NB4 (cell line): ENCODE data around the gene NSMCE3.

Source experiments
- DNase-seq: peaks from one replicate; pipeline ENCODE4 v3.0.0; 2010; ENCODE audit warnings: low read depth
- H3K4me3 ChIP-seq: one replicate; pipeline ENCODE4 v1.5.1; 2011; ENCODE audit warnings: mild to moderate bottlenecking, low read depth, low read length, moderate library complexity
- MYC ChIP-seq: IDR thresholded peaks from 2 replicates; pipeline ENCODE4 v1.6.1; 2011; ENCODE audit warnings: low read depth, low read length
- POLR2A ChIP-seq: IDR thresholded peaks from 2 replicates; pipeline ENCODE4 v1.6.1; 2011; ENCODE audit warnings: mild to moderate bottlenecking; ENCODE audit not compliant: insufficient read length; ENCODE audit errors: extremely low read depth
- TF ChIP-seq, protein P1 (sequence below): IDR thresholded peaks from one replicate; pipeline ENCODE4 v1.5.1; 2012; ENCODE audit warnings: low read depth, low read length
- TF ChIP-seq, protein P2 (sequence below): IDR thresholded peaks from 2 replicates; pipeline ENCODE4 v1.6.1; 2011; ENCODE audit warnings: low read depth, low read length

Gene NSMCE3

DNA sequence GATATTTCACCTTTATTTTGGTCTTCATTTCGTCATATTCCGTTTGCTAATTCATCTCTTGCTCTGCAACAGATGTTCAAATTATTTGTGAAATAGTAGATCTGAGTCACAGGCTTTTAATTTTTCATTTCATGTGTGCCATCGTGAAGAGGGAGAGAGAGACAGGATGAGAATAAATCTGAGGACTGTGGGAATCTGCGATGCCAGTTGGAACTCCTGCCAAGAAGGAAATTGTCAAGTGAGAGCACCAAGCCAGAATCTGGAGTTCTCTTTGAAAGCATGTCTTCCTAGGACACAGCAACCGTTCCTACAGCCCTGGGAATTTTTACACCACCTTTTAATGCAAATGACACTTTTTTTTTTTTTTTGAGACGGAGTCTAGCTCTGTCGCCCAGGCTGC, 48.8 kb downstream of the NSMCE3 start:
- no peak for DNase-seq
- H3K4me3 ChIP-seq = no peak overlapping the region
- TF ChIP-seq MYC (no peak), POLR2A (no peak)
- TF ChIP-seq, protein P1, sequence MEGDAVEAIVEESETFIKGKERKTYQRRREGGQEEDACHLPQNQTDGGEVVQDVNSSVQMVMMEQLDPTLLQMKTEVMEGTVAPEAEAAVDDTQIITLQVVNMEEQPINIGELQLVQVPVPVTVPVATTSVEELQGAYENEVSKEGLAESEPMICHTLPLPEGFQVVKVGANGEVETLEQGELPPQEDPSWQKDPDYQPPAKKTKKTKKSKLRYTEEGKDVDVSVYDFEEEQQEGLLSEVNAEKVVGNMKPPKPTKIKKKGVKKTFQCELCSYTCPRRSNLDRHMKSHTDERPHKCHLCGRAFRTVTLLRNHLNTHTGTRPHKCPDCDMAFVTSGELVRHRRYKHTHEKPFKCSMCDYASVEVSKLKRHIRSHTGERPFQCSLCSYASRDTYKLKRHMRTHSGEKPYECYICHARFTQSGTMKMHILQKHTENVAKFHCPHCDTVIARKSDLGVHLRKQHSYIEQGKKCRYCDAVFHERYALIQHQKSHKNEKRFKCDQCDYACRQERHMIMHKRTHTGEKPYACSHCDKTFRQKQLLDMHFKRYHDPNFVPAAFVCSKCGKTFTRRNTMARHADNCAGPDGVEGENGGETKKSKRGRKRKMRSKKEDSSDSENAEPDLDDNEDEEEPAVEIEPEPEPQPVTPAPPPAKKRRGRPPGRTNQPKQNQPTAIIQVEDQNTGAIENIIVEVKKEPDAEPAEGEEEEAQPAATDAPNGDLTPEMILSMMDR = no peak
- TF ChIP-seq, protein P2, sequence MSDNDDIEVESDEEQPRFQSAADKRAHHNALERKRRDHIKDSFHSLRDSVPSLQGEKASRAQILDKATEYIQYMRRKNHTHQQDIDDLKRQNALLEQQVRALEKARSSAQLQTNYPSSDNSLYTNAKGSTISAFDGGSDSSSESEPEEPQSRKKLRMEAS = no peak

DNA sequence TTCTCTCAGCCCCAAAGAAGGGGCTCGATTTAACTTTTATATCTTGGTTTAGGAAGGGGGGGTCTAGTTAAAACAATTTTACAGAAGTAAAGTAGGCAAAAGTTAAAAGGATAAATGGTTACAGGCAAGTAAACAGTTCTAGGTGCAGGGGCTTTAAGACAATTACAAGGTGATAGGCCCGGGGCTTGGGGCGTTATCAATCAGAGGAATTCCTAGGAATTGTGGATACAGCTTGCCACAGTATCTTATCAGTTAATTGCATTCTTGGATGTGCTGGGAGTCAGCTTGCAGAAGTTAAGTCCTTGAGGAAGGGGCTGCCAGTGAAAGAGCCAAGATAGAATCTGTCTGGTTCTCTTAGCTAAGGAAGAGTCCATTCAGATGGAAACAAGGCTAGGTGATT, 52.7 kb downstream of the NSMCE3 start:
- no peak for DNase-seq
- TF ChIP-seq, protein P1 = no peak
- TF ChIP-seq POLR2A = no peak
- no peak for TF ChIP-seq MYC
- TF ChIP-seq, protein P2 = no peak

More for the DNA sequence above, 52.7 kb downstream of the NSMCE3 start:
- no peak overlapping the region for H3K4me3 ChIP-seq
